Lung (tissue), 12 donors: ENCODE results near the gene BRINP1. TPM values are rescaled to one million over a fixed set of nuclear protein-coding genes. Genes with fewer than 3 reads are reported as not detected.

Source experiments
- ATAC-seq: fragments of 200-7000 bp; cut with Tn5 transposase; one replicate; pipeline ENCODE4 v1.9.1; 2020; ENCODE audit warnings: moderate number of reproducible peaks; ENCODE audit not compliant: insufficient read depth, low FRiP score
- DNase-seq, 3 donors: peaks; one replicate each; pipeline ENCODE4 v3.0.0-alpha.2; 2013 to 2017
- H3K27ac ChIP-seq, 2 donors: one replicate each; pipeline ENCODE4 v1.5.1; 2013; ENCODE audit warnings: mild to moderate bottlenecking in 2 of 2, moderate library complexity in 2 of 2, control low read depth in 1 of 2, inconsistent platforms in 1 of 2, low read depth in 1 of 2, low read length in 1 of 2
- H3K27me3 ChIP-seq, 3 donors: one replicate each; pipeline ENCODE4 v1.5.1; 2013; ENCODE audit warnings: low read length in 2 of 3; ENCODE audit not compliant: control insufficient read depth in 3 of 3, insufficient read depth in 3 of 3
- H3K36me3 ChIP-seq, 4 donors: one replicate each; pipeline ENCODE4 v1.5.1; 2013; ENCODE audit warnings: low read length in 4 of 4, mild to moderate bottlenecking in 1 of 4, moderate library complexity in 1 of 4; ENCODE audit not compliant: control insufficient read depth in 4 of 4, insufficient read depth in 4 of 4
- H3K4me1 ChIP-seq, 5 donors: one replicate each; pipeline ENCODE4 v1.5.1; 2013; ENCODE audit warnings: low read length in 5 of 5, mild to moderate bottlenecking in 2 of 5, moderate library complexity in 1 of 5; ENCODE audit not compliant: control insufficient read depth in 5 of 5, insufficient read depth in 5 of 5
- H3K4me3 ChIP-seq: one replicate; pipeline ENCODE4 v1.5.1; 2013; ENCODE audit warnings: mild to moderate bottlenecking, control low read depth, moderate library complexity
- H3K9ac ChIP-seq, 2 donors: one replicate each; pipeline ENCODE4 v1.5.1; 2013; ENCODE audit warnings: low read length in 2 of 2, control low read depth in 1 of 2; ENCODE audit not compliant: insufficient read depth in 1 of 2
- H3K9me3 ChIP-seq, 4 donors: one replicate each; pipeline ENCODE4 v1.5.1; 2013; ENCODE audit warnings: low read length in 3 of 4, mild to moderate bottlenecking in 1 of 4, moderate library complexity in 1 of 4; ENCODE audit not compliant: control insufficient read depth in 4 of 4, insufficient read depth in 3 of 4
- CTCF ChIP-seq: IDR thresholded peaks from 2 replicates; pipeline ENCODE4 v1.5.1; 2012; ENCODE audit warnings: mild to moderate bottlenecking; ENCODE audit errors: control extremely low read depth, extremely low read depth
- WGBS, 2 donors: extraction: QIAGEN DNeasy Blood & Tissue Kit; methylation state at CpG; one replicate each; pipeline ENCODE4 v1.1.7; 2013; 5-methylcytosine and 5-hydroxymethylcytosine counted together
- polyA plus RNA-seq, 2 donors: library from polyadenylated mRNA; stranded (reverse); fragments of 200-250 nt; gene quantifications; one replicate each; pipeline ENCODE4 v1.2.1, GENCODE V29; 2013
- total RNA-seq, 2 donors: library from RNA; depleted of rRNA in 1 of 2; stranded (reverse); fragments of >200 nt in 1 of 2; gene quantifications; one replicate each; pipeline ENCODE4 v1.2.1, GENCODE V29; 2014 to 2021
- donor health status: control.
- donor health status: control.
- donor health status: Bipolar disorder and iron deficiency.
- donor health status: healthy.
- donor health status: DM: yes; HTN: yes; CAD: no.

BRINP1 gene
- total and polyA plus RNA-seq, 4 donors: 0.14 to 1.4 (median 0.42) TPM

GRCh38 chr9:119298076-119298853, 71.0 kb downstream of the BRINP1 start:
- Histone ChIP-seq H3K4me3 (no peak overlapping the region), H3K27me3 (no peaks in the 10 kb centered on the region), H3K4me1 (no peaks in the 10 kb centered on the region), H3K27ac (no peak overlapping the region), H3K36me3 (no peaks in the 10 kb centered on the region), H3K9me3 (peaks cover 0 to 1% (median 0%) of the 10 kb centered on the region in 4 donors), H3K9ac (no peak overlapping the region)
- 48 to 51% methylated on average over 3 of the region's 3 CpGs for WGBS, 2 donors
- ATAC-seq (no peak), DNase-seq (no peak)
- TF ChIP-seq CTCF: no peak

- TF ChIP-seq CTCF: no peak
- WGBS, 2 donors: 19 to 50% methylated on average over 1 of the region's 1 CpG
- DNase-seq: no peak
Measured at GRCh38 chr9:119291554-119291953, 77.7 kb downstream of the BRINP1 start.

GRCh38 chr9:119289740-119290433, 79.3 kb downstream of the BRINP1 start:
- peak; percentile 27 for ATAC-seq
- no peaks in the 10 kb centered on the region for H3K36me3 ChIP-seq
- H3K27ac ChIP-seq: no peak overlapping the region
- no peak overlapping the region for H3K4me3 ChIP-seq
- DNase-seq: peak; percentile 45 to 76 (median 64)
- no peak overlapping the region for H3K9ac ChIP-seq
- H3K9me3 ChIP-seq: no peaks in the 10 kb centered on the region
- TF ChIP-seq CTCF: peak; percentile 55
- H3K4me1 ChIP-seq: no peaks in the 10 kb centered on the region
- no peaks in the 10 kb centered on the region for H3K27me3 ChIP-seq
- WGBS, 2 donors: 28 to 29% methylated on average over 3 of the region's 3 CpGs

More at GRCh38 chr9:119291554-119291953, 77.7 kb downstream of the BRINP1 start:
- H3K9me3 ChIP-seq: no peaks in the 10 kb centered on the region
- H3K36me3 ChIP-seq: no peaks in the 10 kb centered on the region
- H3K27ac ChIP-seq: no peak overlapping the region
- ATAC-seq: no peak
- no peaks in the 10 kb centered on the region for H3K27me3 ChIP-seq
- H3K9ac ChIP-seq: no peak overlapping the region
- H3K4me3 ChIP-seq: no peak overlapping the region
- H3K4me1 ChIP-seq: no peaks in the 10 kb centered on the region
